SK-N-MC (cell line): ENCODE data around the gene SLC27A6.

Source experiments
- EZH2 ChIP-seq: fragments of 200-600 bp; sonication (generic); IDR thresholded peaks from one replicate; pipeline ENCODE4 v1.6.1; 2017; ENCODE audit warnings: antibody characterized with exemption
- FOXP2 ChIP-seq: optimal IDR thresholded peaks from 2 replicates; pipeline ENCODE3; 2011; ENCODE audit warnings: mild to moderate bottlenecking, moderate library complexity; ENCODE audit not compliant: insufficient read depth; ENCODE audit errors: extremely low read length, control extremely low read depth
- POLR2AphosphoS5 ChIP-seq: IDR thresholded peaks from 2 replicates; pipeline ENCODE4 v1.6.1; 2012; ENCODE audit warnings: mild to moderate bottlenecking, low read depth, low read length, borderline replicate concordance

- no peak for TF ChIP-seq EZH2
- no peak for TF ChIP-seq POLR2AphosphoS5
- no peak for TF ChIP-seq FOXP2
Measured at GRCh38 chr5:129048509-129048908, 83.2 kb downstream of the SLC27A6 start.
